Calu3 (cell line): ENCODE measurements around the gene NLRC5. TPM values are rescaled to one million over a fixed set of nuclear protein-coding genes. Genes with fewer than 3 reads are reported as not detected.
"Not testable (repeated sequence)": the region's sequence is repeated elsewhere in the genome, so short reads cannot be mapped to it uniquely, and the experiment has no call there.

Source experiments
- BruUV-seq: library from RNA; stranded (reverse); fragments of 400-500 nt; replicated peaks from 2 replicates; lab custom pipeline; 2021; lab: Mats Ljungman, UMichigan
- CTCF ChIA-PET: fragments of 300-600 bp; sonication (Branson Sonifier 250); formaldehyde crosslinking; loops from one replicate; lab custom pipeline; 2022; ENCODE audit warnings: antibody characterized with exemption; lab: Charles Lee
- DNase-seq: peaks from one replicate; pipeline ENCODE4 v3.0.0; 2022
- H3K27ac Mint-ChIP-seq: one replicate; pipeline ENCODE4 v1.8.0; 2022; ENCODE audit warnings: mixed read lengths; ENCODE audit not compliant: unreplicated experiment
- H3K27me3 Mint-ChIP-seq: one replicate; pipeline ENCODE4 v1.8.0; 2022; ENCODE audit warnings: mixed read lengths; ENCODE audit not compliant: unreplicated experiment
- H3K36me3 Mint-ChIP-seq: one replicate; pipeline ENCODE4 v1.8.0; 2022; ENCODE audit warnings: mild to moderate bottlenecking, moderate library complexity, mixed read lengths; ENCODE audit not compliant: insufficient read depth, unreplicated experiment
- H3K4me1 Mint-ChIP-seq: one replicate; pipeline ENCODE4 v1.8.0; 2022; ENCODE audit warnings: mild to moderate bottlenecking, low read depth, mixed read lengths; ENCODE audit not compliant: unreplicated experiment
- H3K4me3 Mint-ChIP-seq: one replicate; pipeline ENCODE4 v1.8.0; 2022; ENCODE audit warnings: mild to moderate bottlenecking, low read depth, moderate library complexity, mixed read lengths; ENCODE audit not compliant: unreplicated experiment
- H3K9me3 Mint-ChIP-seq: one replicate; pipeline ENCODE4 v1.8.0; 2022; ENCODE audit warnings: low read depth, mixed read lengths; ENCODE audit not compliant: unreplicated experiment
- CTCF ChIP-seq: fragments of 200-600 bp; IDR thresholded peaks from one replicate; pipeline ENCODE4 v1.8.0; 2022; ENCODE audit warnings: antibody characterized with exemption; ENCODE audit not compliant: unreplicated experiment
- intact Hi-C: fragments of 100-400 bp; cut with micrococcal nuclease; formaldehyde crosslinking; loops from one replicate; pipeline ENCODE4 v1.10.0; 2022; ENCODE audit not compliant: unreplicated experiment
- total RNA-seq: library from RNA; stranded (reverse); gene quantifications from 2 replicates; pipeline ENCODE4 v1.2.3, GENCODE V29; 2022

The NLRC5 gene
- total RNA-seq, 1 experiment from 2014 or later = 18.0 TPM

GRCh38 chr16:57061084-57061905, 71.9 kb downstream of the NLRC5 start:
- Mint-ChIP-seq H3K4me1 (peaks cover 13% of the 10 kb centered on the region), H3K27ac (no peak overlapping the region), H3K36me3 (no peaks in the 10 kb centered on the region), H3K9me3 (no peaks in the 10 kb centered on the region), H3K4me3 (no peak overlapping the region), H3K27me3 (peaks cover 1% of the 10 kb centered on the region)
- peak; percentile 53 for DNase-seq
- CTCF ChIA-PET = interaction anchor here (0.6 kb wide), 2 partner anchors 8 to 130 kb away, joined by 3 to 5 read pairs; no protein-coding TSS in a partner anchor
- intact Hi-C loops = no loop called here
- no TSS peak for BruUV-seq
- no peak for TF ChIP-seq CTCF

GRCh38 chr16:57062329-57062728, 73.0 kb downstream of the NLRC5 start:
- H3K27ac Mint-ChIP-seq = no peak overlapping the region

GRCh38 chr16:57063189-57063588, 73.8 kb downstream of the NLRC5 start:
- CTCF ChIA-PET = interaction anchor here (0.6 kb wide), 1 partner anchor 784 kb away, joined by 4 read pairs; no protein-coding TSS in a partner anchor
- H3K36me3 Mint-ChIP-seq, H3K4me3 Mint-ChIP-seq, BruUV-seq, intact Hi-C loops, DNase-seq, H3K27ac Mint-ChIP-seq, H3K9me3 Mint-ChIP-seq: not testable (repeated sequence)
- Mint-ChIP-seq H3K4me1 (peaks cover 13% of the 10 kb centered on the region), H3K27me3 (peaks cover 20% of the 10 kb centered on the region)

More at GRCh38 chr16:57062329-57062728, 73.0 kb downstream of the NLRC5 start:
- DNase-seq = no peak
- intact Hi-C loops = no loop called here
- Mint-ChIP-seq H3K4me1 (peaks cover 13% of the 10 kb centered on the region), H3K27me3 (peaks cover 12% of the 10 kb centered on the region), H3K36me3 (no peaks in the 10 kb centered on the region), H3K4me3 (no peak overlapping the region), H3K9me3 (no peaks in the 10 kb centered on the region)
- no TSS peak for BruUV-seq
- CTCF ChIA-PET = no interaction called here
- no peak for TF ChIP-seq CTCF

- CTCF ChIA-PET = no interaction called here
- peaks cover 38% of the 10 kb centered on the region for H3K27me3 Mint-ChIP-seq
- no peaks in the 10 kb centered on the region for H3K9me3 Mint-ChIP-seq
- intact Hi-C loops = no loop called here
- no peak overlapping the region for H3K27ac Mint-ChIP-seq
- H3K4me3 Mint-ChIP-seq = no peak overlapping the region
- peaks cover 13% of the 10 kb centered on the region for H3K4me1 Mint-ChIP-seq
- no peaks in the 10 kb centered on the region for H3K36me3 Mint-ChIP-seq
- TF ChIP-seq CTCF = no peak
- DNase-seq = no peak
- BruUV-seq = no TSS peak
Measured at GRCh38 chr16:57064995-57065394, 75.6 kb downstream of the NLRC5 start.

- no TSS peak for BruUV-seq
Measured at GRCh38 chr16:57066625-57067024, 77.3 kb downstream of the NLRC5 start.

More at GRCh38 chr16:57066625-57067024, 77.3 kb downstream of the NLRC5 start:
- CTCF ChIA-PET = interaction anchor here (1.0 kb wide), 1 partner anchor 541 kb away, joined by 3 read pairs; no protein-coding TSS in a partner anchor
- no peak for DNase-seq
- no peak for TF ChIP-seq CTCF
- H3K4me1 Mint-ChIP-seq = no peaks in the 10 kb centered on the region
- no peaks in the 10 kb centered on the region for H3K36me3 Mint-ChIP-seq
- H3K27me3 Mint-ChIP-seq = peaks cover 49% of the 10 kb centered on the region
- no peak overlapping the region for H3K4me3 Mint-ChIP-seq
- H3K27ac Mint-ChIP-seq = no peak overlapping the region
- H3K9me3 Mint-ChIP-seq = no peaks in the 10 kb centered on the region
- intact Hi-C loops = no loop called here
